HUES64 (cell line): Measurements from ENCODE around the gene ATF3.

Experiments used
- H3K27ac ChIP-seq: 2 replicates; pipeline ENCODE4 v1.7.0; 2013; ENCODE audit warnings: low read depth, low read length, inconsistent platforms
- H3K27me3 ChIP-seq: 2 replicates; pipeline ENCODE4 v1.6.1; 2013; ENCODE audit warnings: mild to moderate bottlenecking, low read length; ENCODE audit not compliant: insufficient read depth
- H3K36me3 ChIP-seq: 2 replicates; pipeline ENCODE4 v1.6.1; 2013; ENCODE audit warnings: mild to moderate bottlenecking, low read length; ENCODE audit not compliant: insufficient read depth
- H3K4me1 ChIP-seq: 2 replicates; pipeline ENCODE4 v1.6.1; 2013; ENCODE audit warnings: mild to moderate bottlenecking, low read length, moderate library complexity; ENCODE audit not compliant: insufficient read depth
- H3K4me3 ChIP-seq: 2 replicates; pipeline ENCODE4 v1.5.1; 2013; ENCODE audit warnings: mild to moderate bottlenecking, low read length, moderate library complexity
- H3K9ac ChIP-seq: 2 replicates; pipeline ENCODE4 v1.6.1; 2013; ENCODE audit warnings: mild to moderate bottlenecking, low read depth, low read length
- H3K9me3 ChIP-seq: 2 replicates; pipeline ENCODE4 v1.6.1; 2013; ENCODE audit warnings: low read depth, low read length; ENCODE audit not compliant: insufficient read depth
- WGBS: fragments of 150-250, 120-280 bp; methylation state at CpG from one replicate; pipeline ENCODE4 v1.1.7; 2013; ENCODE audit warnings: missing lambda C conversion rate; 5-methylcytosine and 5-hydroxymethylcytosine counted together

ATF3 gene

DNA sequence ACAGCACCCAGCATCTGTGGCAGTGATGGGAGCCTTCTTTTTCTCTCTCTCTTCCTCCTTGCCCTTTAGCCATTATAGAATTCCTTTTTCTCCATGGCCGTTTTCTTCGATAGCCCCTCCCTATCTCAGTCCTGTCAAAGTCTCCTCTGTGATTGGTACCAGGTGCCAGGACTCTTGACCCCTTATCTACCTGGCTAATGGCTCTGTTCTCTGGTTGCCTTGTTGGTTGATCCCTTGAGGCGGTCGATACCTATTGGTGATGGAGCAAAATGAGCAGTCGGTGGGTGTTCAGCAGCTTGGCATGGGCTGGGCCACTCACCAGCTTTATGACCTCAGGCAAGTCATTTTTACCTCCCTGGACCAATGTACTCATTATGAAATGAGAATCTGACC lies 2.0 kb downstream of the ATF3 start:
- 91% methylated on average over 5 of the region's 5 CpGs for WGBS
- H3K4me3 ChIP-seq = peak overlapping the region; percentile 82
- H3K4me1 ChIP-seq = peaks cover 49% of the 10 kb centered on the region

DNA sequence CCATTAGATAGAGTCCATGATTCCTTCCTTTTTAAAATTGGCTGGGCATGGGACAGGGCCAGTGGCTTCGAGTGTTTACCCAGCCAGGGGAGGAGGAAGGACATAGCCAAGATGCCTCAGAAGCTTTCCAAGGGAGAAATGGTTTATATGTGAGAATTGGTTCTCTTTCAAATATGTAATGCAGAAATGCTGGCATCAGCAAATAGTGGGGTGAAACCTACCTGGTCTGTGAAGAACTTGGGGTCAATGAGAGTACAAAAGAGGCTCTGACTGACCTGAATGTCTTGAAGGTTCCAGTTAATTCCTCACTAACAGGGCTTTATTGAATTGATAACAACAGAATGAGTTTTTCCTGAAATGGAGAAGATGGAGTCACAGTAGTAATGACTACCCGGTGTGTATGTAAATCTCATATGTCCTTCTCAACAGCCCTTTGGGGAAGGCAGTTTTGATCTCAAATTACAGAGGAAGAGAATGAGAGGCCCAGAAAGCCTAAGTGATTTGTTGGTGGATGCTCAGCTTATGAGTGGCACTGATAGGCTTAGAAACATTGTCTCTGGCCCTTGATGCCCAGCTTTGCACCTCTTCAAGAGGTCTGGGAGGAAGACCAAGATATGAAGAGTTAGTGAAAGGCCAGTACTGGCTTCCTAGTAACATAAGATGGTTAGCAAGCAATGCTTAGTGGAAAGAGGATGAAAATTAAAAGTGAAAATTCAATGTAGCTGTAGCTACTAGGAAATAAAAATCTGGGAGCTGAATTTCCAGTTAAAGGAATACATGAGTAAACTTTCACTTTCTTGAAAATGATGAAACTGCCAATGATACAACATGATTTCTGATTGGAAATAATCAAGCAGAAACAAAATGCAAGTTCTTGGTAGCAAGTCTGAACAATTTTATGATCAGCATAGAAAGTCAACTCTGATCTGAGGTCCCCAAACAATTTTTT lies 2.7 kb downstream of the ATF3 start:
- Histone ChIP-seq H3K4me1 (peaks cover 42% of the 10 kb centered on the region), H3K36me3 (peaks cover 17% of the 10 kb centered on the region), H3K27me3 (peaks cover 38% of the 10 kb centered on the region), H3K27ac (peak overlapping the region; percentile 50; the same call in 1 of the 2 replicates), H3K4me3 (peak overlapping the region; percentile 82; the same call in 1 of the 2 replicates), H3K9me3 (no peaks in the 10 kb centered on the region), H3K9ac (no peak overlapping the region)
- WGBS = 63% methylated on average over 2 of the region's 2 CpGs

More for the DNA sequence above, 2.0 kb downstream of the ATF3 start:
- Histone ChIP-seq H3K27me3 (peaks cover 45% of the 10 kb centered on the region), H3K36me3 (peaks cover 10% of the 10 kb centered on the region), H3K27ac (no peak overlapping the region), H3K9me3 (no peaks in the 10 kb centered on the region), H3K9ac (no peak overlapping the region)

DNA sequence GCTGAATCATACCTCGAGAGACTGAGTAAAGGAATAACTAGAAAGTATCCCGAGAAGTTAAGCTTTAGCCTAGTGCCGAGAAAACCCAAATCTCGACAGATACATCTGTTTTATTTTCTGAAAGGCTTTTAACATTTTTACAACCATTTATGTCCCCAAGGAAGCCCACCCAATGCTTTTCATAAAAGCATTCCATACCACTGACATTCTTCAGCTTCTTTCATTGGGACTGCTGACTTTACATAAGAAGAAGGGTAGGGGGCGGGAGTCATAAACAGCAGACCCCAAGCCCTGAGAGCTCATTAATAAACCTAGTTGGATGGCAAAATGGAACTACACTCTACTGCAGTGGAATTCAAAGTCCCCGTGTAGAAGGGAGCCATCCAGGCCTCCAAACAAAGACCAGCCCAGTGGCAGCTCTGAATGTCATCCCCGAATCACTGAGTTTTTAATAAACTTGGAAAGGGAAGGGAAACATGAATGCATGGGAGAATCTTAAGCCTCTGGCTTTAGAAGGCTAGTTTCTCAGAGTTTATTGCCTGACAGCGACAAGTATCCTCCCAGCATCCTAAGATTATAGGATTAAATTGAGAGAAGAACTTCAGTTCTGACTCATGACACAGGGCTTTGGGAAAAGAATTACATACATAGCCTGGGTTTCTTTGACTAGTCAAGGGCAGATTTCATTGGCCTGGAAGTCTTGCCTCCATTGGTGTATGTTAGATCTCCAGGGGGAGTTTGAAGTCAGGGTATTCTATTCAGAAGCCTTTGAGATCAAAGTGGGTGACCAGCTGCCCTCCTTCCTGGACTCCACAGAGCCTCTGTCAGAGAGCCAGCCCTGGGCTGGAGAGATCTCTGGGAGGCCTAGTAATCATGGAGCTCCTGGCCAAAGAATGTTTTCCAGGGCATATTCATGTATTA lies 3.7 kb downstream of the ATF3 start:
- WGBS = 69% methylated on average over 8 of the region's 8 CpGs
- H3K36me3 ChIP-seq = peaks cover 26% of the 10 kb centered on the region
- H3K27ac ChIP-seq = peak overlapping the region; percentile 50
- H3K9ac ChIP-seq = no peak overlapping the region
- peaks cover 35% of the 10 kb centered on the region for H3K4me1 ChIP-seq
- H3K4me3 ChIP-seq = peak overlapping the region; percentile 9; the same call in 1 of the 2 replicates
- H3K27me3 ChIP-seq = peaks cover 27% of the 10 kb centered on the region
- H3K9me3 ChIP-seq = no peaks in the 10 kb centered on the region

DNA sequence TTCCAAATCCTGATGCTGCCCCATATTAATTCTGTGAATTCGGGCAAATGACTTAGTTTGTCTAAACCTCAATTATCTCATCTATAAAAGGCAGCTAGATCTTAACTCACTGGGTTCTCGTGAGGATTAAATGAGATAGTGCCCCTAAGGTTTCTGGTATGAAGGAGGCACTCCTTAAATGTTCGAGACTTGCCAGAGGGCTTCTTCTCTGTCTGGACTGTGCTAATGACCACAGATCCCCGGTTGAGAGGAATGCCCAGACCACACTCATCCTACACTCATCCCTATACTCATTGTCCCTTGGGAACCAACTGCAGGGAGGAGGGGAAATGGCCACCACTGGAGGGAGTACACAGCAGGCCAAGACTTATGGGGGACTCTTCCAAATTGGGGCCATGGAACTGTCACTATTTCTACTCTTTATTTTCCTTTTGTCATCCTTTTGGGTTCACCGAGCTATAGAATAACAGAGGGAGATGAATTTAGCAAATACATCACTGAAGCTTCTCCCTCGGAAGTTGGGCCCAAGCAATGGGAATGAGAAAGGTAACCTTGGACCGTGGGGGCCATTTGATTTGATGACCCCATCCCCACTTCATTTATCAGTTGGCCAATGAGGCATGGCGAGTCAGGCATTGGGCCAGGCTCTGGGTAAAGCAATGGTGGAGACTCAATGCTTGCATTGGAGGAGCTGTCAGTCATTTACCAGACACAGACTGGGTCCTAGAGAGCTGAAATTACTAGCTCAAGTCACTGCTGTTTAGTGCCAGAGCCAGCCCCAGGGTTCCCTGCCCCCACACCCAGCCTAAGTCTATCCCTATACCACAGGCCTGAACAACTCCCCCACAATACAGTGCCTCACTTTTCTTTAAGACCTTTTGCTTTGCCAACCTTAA lies 5.1 kb downstream of the ATF3 start:
- Histone ChIP-seq H3K9me3 (no peaks in the 10 kb centered on the region), H3K27me3 (peaks cover 18% of the 10 kb centered on the region), H3K9ac (no peak overlapping the region), H3K4me3 (no peak overlapping the region), H3K36me3 (peaks cover 40% of the 10 kb centered on the region), H3K27ac (no peak overlapping the region), H3K4me1 (peaks cover 32% of the 10 kb centered on the region)
- 89% methylated on average over 8 of the region's 8 CpGs for WGBS

DNA sequence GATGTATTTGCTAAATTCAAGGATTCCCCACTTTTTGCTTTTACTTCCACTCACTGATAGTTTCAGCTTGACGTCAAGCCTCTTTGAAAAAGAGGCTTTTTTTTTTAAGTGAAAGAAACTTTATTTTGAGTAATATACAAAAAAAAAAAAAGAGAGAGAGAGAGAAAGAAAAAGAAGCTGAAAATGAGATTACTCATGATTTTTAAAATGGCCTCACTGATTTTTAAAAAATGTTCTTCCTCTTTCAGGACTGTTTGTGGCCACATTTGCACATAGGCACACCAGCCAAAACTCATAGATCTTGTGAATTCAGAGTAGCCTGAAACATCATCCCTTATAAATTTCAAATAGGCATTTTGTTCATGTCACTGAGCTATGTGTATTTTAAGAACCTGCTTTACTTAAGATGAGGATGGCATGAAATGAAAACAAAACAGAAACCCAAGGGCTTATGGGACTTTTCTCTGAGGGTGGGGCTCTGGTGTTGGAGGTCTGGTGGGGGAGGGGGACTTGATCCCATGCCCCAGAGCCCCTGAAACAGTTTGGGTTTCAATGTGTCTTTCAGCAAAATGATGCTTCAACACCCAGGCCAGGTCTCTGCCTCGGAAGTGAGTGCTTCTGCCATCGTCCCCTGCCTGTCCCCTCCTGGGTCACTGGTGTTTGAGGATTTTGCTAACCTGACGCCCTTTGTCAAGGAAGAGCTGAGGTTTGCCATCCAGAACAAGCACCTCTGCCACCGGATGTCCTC lies 6.1 kb downstream of the ATF3 start:
- Histone ChIP-seq H3K4me1 (peaks cover 32% of the 10 kb centered on the region), H3K9ac (no peak overlapping the region), H3K4me3 (no peak overlapping the region), H3K27ac (no peak overlapping the region), H3K9me3 (no peaks in the 10 kb centered on the region), H3K36me3 (peaks cover 49% of the 10 kb centered on the region), H3K27me3 (peaks cover 15% of the 10 kb centered on the region)
- 92% methylated on average over 4 of the region's 5 CpGs for WGBS

DNA sequence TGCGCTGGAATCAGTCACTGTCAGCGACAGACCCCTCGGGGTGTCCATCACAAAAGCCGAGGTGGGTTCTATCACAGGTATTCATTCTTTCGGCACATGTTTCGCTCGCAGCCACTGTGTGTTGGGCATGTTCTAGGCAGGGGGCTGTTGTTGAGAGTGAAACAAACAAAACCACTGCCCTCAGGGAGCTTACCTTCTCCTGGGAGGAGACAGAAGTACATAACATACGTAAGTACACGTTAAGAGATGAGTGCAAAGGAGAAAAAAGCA lies 6.6 kb downstream of the ATF3 start:
- no peak overlapping the region for H3K4me3 ChIP-seq
- H3K27me3 ChIP-seq = peaks cover 10% of the 10 kb centered on the region
- H3K36me3 ChIP-seq = peaks cover 55% of the 10 kb centered on the region
- no peak overlapping the region for H3K27ac ChIP-seq
- no peak overlapping the region for H3K9ac ChIP-seq
- WGBS = 92% methylated on average over 9 of the region's 9 CpGs
- H3K4me1 ChIP-seq = peaks cover 30% of the 10 kb centered on the region
- H3K9me3 ChIP-seq = no peaks in the 10 kb centered on the region

DNA sequence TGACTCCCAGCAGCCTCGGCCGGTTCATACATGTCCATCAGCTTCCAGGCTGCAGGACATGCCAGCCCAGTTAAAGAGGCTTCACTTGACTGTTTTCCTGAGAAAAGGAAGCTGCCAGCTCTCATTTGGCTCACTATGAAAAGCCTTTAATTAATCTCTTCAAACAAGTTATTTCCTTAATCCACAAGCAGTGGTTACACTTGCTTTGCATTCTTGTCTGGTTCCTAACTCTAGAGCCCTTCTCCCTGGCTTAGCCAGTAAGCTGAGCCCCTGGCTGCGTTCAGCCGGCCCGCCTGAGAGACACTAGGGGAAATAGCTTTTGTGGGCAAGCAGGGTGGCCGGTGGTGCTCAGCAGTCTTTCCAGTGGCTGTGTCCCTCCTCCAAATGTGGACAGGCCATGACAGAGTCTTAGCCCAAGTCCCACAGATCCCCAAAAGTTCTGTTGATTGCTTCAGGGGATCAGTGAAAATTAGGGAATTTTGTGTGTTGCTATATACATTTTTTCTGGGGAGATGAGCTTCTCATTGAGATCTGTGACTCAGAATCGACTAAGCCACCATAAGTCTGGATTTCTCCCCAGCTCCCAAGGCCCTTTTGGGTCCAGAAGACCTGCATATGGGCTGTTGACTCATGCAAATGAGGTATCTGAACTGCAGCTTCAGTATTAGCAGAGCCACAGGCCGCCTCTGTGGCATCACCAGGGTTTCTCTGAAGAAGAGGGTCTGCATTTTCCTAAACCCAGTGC lies 10.1 kb downstream of the ATF3 start:
- no peak overlapping the region for H3K4me3 ChIP-seq
- H3K9me3 ChIP-seq = no peaks in the 10 kb centered on the region
- no peak overlapping the region for H3K9ac ChIP-seq
- H3K27ac ChIP-seq = no peak overlapping the region
- WGBS = 93% methylated on average over 8 of the region's 8 CpGs
- no peaks in the 10 kb centered on the region for H3K4me1 ChIP-seq
- no peaks in the 10 kb centered on the region for H3K27me3 ChIP-seq
- peaks cover 65% of the 10 kb centered on the region for H3K36me3 ChIP-seq

DNA sequence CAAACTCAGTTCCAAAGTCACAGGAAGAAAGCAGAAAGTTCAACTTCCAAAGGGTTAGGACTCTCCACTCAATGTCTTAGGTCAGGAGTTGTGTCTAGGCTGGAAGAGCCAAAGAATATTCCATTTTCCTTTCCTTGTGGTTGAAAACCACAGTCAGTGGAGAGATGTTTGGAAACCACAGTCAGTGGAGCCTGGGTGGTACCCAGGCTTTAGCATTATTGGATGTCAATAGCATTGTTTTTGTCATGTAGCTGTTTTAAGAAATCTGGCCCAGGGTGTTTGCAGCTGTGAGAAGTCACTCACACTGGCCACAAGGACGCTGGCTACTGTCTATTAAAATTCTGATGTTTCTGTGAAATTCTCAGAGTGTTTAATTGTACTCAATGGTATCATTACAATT lies 11.7 kb downstream of the ATF3 start:
- Histone ChIP-seq H3K9ac (no peak overlapping the region), H3K4me1 (no peaks in the 10 kb centered on the region), H3K27me3 (no peaks in the 10 kb centered on the region), H3K27ac (no peak overlapping the region), H3K4me3 (no peak overlapping the region), H3K36me3 (peaks cover 57% of the 10 kb centered on the region), H3K9me3 (no peaks in the 10 kb centered on the region)
- 89% methylated on average over 1 of the region's 1 CpG for WGBS

DNA sequence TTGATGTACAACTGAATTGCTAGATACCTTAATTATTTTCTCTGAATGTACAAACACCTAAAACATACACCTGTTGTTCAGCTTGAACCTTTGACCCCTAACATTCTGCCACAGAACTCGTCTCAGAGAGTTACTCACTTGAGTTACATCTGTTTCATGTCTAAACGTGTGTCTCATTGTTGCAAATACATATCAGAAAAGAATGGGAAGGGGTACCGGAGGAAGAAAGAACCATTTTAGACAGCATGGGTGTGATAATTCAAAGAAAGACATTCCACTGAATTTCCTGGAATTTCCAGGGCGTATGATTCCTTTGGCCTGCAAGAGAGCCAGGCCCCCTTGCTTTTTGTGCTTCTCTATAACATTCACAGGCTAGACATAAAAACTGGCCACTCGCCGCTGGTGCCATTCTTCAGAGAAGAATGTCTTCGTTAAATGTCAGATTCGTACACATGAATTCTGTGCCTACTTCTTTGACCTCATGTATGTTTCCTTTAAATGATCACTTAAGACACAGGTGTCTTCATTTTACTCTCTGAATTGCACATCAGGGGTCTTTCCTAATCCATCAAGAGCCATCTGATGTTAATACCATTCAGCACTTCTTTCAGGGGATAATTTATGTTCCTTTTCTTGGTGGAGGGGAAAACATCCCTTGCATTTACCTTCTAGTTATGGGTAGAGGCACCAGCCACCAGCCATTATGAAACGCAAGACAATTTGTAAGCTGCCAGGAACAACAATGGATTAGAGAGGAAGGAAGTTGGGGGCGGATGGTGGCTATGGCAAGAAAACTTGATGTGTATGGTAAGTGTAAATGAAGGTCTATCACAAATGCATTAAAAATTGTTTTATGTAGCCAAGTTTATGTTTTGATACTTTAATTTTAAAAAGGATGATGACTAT lies 12.7 kb downstream of the ATF3 start:
- Histone ChIP-seq H3K4me1 (no peaks in the 10 kb centered on the region), H3K4me3 (no peak overlapping the region), H3K9me3 (no peaks in the 10 kb centered on the region), H3K27ac (no peak overlapping the region), H3K9ac (no peak overlapping the region), H3K36me3 (peaks cover 48% of the 10 kb centered on the region), H3K27me3 (no peaks in the 10 kb centered on the region)
- 91% methylated on average over 10 of the region's 10 CpGs for WGBS
